HFFc6 (cell line): ENCODE results near the gene CERS1. TPM values are rescaled to one million over a fixed set of nuclear protein-coding genes. Genes with fewer than 3 reads are reported as not detected.

Experiments used
- DNase-seq: peaks from one replicate; pipeline ENCODE4 v3.0.0-alpha.2; 2018
- H3K27ac Mint-ChIP-seq: 2 replicates; pipeline ENCODE4 v1.8.0; 2020; ENCODE audit warnings: mild to moderate bottlenecking, mixed read lengths
- H3K27me3 Mint-ChIP-seq: 2 replicates; pipeline ENCODE4 v1.8.0; 2021; ENCODE audit warnings: mild to moderate bottlenecking, moderate library complexity, mixed read lengths; ENCODE audit not compliant: insufficient read depth
- H3K36me3 Mint-ChIP-seq: 2 replicates; pipeline ENCODE4 v1.8.0; 2021; ENCODE audit warnings: low read depth, mixed read lengths
- H3K4me1 Mint-ChIP-seq: 2 replicates; pipeline ENCODE4 v1.8.0; 2020; ENCODE audit warnings: low read depth, mixed read lengths
- H3K4me3 Mint-ChIP-seq: 2 replicates; pipeline ENCODE4 v1.8.0; 2020; ENCODE audit warnings: mild to moderate bottlenecking, moderate library complexity, mixed read lengths
- H3K9me3 Mint-ChIP-seq: 2 replicates; pipeline ENCODE4 v1.8.0; 2020; ENCODE audit warnings: mild to moderate bottlenecking, mixed read lengths
- CTCF ChIP-seq: fragments of 200-600 bp; sonication (generic); IDR thresholded peaks from 2 replicates; pipeline ENCODE4 v1.5.0; 2021; ENCODE audit warnings: antibody characterized with exemption, mild to moderate bottlenecking
- total RNA-seq, 6 experiments: library from RNA; stranded (reverse); fragmentation: NEBNext Ultra II Directional; extraction: Animal tissue kit (Norgen Biotek cat#: 25700); gene quantifications; 2 replicates in 1 of 6; 3 replicates in 5 of 6; pipeline ENCODE4 v1.2.3, GENCODE V29; 2021

The CERS1 gene
- total RNA-seq, 6 experiments from 2014 or later: 0.96 to 2.1 (median 1.3) TPM

- H3K4me3 Mint-ChIP-seq: no peak overlapping the region
Measured at GRCh38 chr19:18875726-18876125, 20.2 kb downstream of the CERS1 start.

GRCh38 chr19:18871543-18871942 is 24.4 kb downstream of the CERS1 start:
- Mint-ChIP-seq H3K27me3 (peaks cover 5% of the 10 kb centered on the region), H3K27ac (no peak overlapping the region), H3K36me3 (peaks cover 41% of the 10 kb centered on the region)

More at GRCh38 chr19:18875726-18876125, 20.2 kb downstream of the CERS1 start:
- peak overlapping the region; percentile 45; the same call in 1 of the 2 replicates for H3K27ac Mint-ChIP-seq
- no peak for TF ChIP-seq CTCF
- peaks cover 49% of the 10 kb centered on the region for H3K36me3 Mint-ChIP-seq
- DNase-seq: peak; percentile 43
- peaks cover 8% of the 10 kb centered on the region; the same call in 1 of the 2 replicates for H3K9me3 Mint-ChIP-seq
- peaks cover 6% of the 10 kb centered on the region; the same call in 1 of the 2 replicates for H3K4me1 Mint-ChIP-seq
- peaks cover 8% of the 10 kb centered on the region for H3K27me3 Mint-ChIP-seq

GRCh38 chr19:18870531-18871172 is 25.3 kb downstream of the CERS1 start:
- Mint-ChIP-seq H3K27me3 (peaks cover 5% of the 10 kb centered on the region), H3K9me3 (no peaks in the 10 kb centered on the region), H3K36me3 (peaks cover 34% of the 10 kb centered on the region), H3K4me1 (peaks cover 4% of the 10 kb centered on the region; the same call in 1 of the 2 replicates), H3K4me3 (no peak overlapping the region), H3K27ac (peak overlapping the region; percentile 29; the same call in 1 of the 2 replicates)
- no peak for DNase-seq
- TF ChIP-seq CTCF: no peak

More at GRCh38 chr19:18871543-18871942, 24.4 kb downstream of the CERS1 start:
- Mint-ChIP-seq H3K4me1 (peaks cover 6% of the 10 kb centered on the region; the same call in 1 of the 2 replicates), H3K4me3 (no peak overlapping the region), H3K9me3 (no peaks in the 10 kb centered on the region; the same call in 1 of the 2 replicates)
- no peak for DNase-seq
- no peak for TF ChIP-seq CTCF

- no peak for DNase-seq
- Mint-ChIP-seq H3K4me1 (no peaks in the 10 kb centered on the region), H3K27ac (no peak overlapping the region), H3K36me3 (peaks cover 31% of the 10 kb centered on the region), H3K27me3 (peaks cover 5% of the 10 kb centered on the region), H3K4me3 (no peak overlapping the region), H3K9me3 (no peaks in the 10 kb centered on the region)
- no peak for TF ChIP-seq CTCF
Measured at GRCh38 chr19:18869781-18870530, 26.0 kb downstream of the CERS1 start.

GRCh38 chr19:18869023-18869618 is 26.8 kb downstream of the CERS1 start:
- Mint-ChIP-seq H3K27me3 (peaks cover 3% of the 10 kb centered on the region; the same call in 1 of the 2 replicates), H3K4me1 (no peaks in the 10 kb centered on the region), H3K9me3 (no peaks in the 10 kb centered on the region), H3K4me3 (no peak overlapping the region), H3K36me3 (peaks cover 23% of the 10 kb centered on the region), H3K27ac (no peak overlapping the region)
- no peak for TF ChIP-seq CTCF
- DNase-seq: no peak
